ENCODE data around the gene GTF2F1.
"Not testable (repeated sequence)": the region's sequence is repeated elsewhere in the genome, so short reads cannot be mapped to it uniquely, and the experiment has no call there.

The GTF2F1 gene

DNA sequence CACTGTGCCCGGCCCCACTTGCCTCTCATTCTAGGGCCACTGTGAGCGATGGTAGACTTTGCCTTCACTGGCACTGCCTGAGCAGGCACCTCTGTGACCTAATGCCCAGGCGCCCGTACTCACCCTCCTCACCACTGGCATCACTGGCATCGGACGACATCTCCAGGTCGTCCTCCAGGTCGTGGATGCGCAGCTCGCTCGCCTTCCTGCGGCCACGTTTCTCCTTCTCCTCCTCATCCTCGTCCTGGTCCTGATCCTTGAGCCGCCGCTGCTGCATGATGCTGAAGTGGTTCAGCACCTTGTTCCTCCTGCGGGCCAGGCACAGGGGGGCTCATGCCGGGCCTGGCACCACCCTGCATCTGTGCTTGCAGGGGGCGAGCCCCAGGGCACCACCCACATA is 9.8 kb downstream of the GTF2F1 start:
- DNase-seq = no peak

- no peak for DNase-seq
Observed at GRCh38 chr19:6381030-6381750, 11.8 kb downstream of the GTF2F1 start.

- no peak for DNase-seq
Observed at GRCh38 chr19:6379744-6380143, 13.2 kb downstream of the GTF2F1 start.

DNA sequence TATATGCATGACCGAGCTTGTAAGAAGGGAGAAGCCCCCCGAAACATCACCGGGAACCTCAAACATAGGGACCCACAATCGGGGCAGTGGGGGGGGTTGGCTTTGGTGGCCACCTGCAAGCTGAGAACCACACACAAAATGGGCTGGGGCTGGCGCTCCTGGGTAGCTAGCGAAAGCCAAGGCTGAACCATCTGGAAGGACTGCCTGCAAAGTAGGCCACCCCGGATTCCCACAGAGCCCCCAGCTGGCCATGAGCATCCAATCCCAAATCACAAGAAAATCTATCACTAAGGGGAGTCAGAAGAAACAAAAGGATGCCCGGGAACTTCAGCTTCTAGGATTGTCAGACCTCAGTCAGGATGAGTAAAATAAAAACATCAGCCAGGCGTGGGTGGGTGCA is 14.5 kb downstream of the GTF2F1 start:
- no peak for DNase-seq

GRCh38 chr19:6378041-6378440 is 14.9 kb downstream of the GTF2F1 start:
- no peak for DNase-seq

DNA sequence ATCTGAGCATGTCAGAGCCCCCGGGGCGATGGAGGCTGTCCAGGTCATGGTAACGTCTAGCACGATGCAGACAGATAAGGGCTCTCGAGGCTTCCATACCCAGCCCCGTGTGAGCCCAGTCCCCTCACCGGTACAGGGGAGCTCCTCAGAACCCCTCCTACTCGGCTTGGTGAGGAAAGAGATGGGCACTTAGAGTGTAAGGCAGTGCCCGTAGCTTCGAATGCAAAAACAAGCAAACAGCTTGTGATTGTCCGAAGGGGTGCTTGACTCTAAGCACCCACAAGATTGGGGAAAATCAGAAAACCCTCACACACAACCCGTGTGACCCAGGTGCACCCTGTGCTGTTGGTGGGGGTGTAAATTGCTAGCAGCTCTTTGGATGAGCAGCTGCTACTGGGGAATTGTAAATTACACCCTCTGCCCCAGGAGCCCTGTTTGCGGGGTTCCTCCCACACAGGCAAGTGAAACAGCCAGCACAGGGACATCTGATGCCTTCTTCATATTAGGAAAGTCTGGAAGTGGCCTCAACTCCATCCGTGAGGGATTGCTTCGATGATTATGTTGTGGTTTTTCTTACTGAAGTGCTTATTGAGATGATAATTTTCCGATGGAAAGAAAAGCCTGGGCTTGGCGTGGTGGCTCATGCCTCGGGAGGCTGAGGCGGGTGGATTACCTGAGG is 16.3 kb downstream of the GTF2F1 start:
- DNase-seq = no peak

GRCh38 chr19:6375411-6376010 is 17.5 kb downstream of the GTF2F1 start, which contains the start of gene PSPN:
Gene PSPN, minus strand, starts transcription at chr19:6375933. Its CDS starts 84 bp downstream, at chr19:6375849.
- no peak for DNase-seq

GRCh38 chr19:6374711-6375410 is 18.1 kb downstream of the GTF2F1 start:
- no peak for DNase-seq

DNA sequence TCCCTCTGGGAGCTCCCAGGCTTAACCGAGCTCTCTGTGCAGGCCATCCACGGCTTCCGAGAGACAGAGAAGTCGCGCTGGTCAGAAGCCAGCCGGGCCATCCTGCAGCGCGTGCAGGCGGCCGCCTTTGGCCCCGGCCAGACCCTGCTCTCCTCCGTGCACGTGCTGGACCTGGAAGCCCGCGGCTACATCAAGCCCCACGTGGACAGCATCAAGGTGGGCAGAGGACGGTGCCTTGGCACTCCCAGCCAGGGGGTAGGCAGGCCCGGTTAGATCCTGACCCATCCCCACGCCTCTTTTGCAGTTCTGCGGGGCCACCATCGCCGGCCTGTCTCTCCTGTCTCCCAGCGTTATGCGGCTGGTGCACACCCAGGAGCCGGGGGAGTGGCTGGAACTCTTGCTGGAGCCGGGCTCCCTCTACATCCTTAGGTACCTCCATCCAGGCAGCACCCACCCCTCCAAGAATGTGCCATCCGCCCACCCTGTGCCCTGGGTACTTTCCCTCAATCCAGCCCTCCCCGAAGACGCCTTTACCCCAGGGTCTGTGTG is 18.7 kb downstream of the GTF2F1 start:
- no peak for DNase-seq

GRCh38 chr19:6373813-6374108 is 19.2 kb downstream of the GTF2F1 start:
- no peak for DNase-seq

DNA sequence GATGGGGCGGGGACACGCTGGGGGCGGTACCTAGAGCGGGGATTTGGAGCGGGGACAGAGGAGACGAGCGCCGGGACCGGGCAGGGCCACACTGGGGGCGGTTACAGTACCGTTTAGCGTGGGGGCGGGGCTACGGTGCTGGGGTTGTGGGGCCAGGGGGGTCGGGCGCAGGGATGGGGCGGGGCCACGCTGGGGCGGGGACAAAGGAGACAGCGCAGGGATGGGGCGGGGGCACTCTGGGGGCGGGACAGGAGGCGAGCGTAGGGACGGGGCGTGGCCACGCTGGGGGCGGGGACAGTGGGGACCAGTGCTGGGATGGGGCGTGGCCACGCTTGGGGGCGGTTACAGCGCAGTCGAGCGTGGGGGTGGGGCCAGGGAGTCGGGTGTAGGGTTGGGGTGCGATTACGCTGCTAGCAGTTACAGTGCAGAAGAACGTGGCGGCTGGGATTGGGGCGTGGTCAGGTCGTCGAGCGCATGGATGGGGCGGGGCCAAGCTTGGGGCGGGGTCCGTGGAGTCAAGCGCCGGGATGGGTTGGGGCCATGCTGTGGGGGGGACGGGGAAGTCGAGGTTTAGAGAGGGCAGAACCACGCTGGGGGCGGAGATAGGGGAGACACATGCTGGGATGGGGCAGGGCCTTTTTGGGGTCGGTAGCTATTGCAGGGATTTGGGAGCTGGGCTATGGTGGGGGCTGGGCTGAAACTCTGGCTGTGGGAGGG is 19.7 kb downstream of the GTF2F1 start:
- DNase-seq = peak; percentile 95

- DNase-seq = peak; percentile 99
Observed at GRCh38 chr19:6372594-6373095, 20.3 kb downstream of the GTF2F1 start, which contains the start of gene ALKBH7. Gene ALKBH7, plus strand, starts transcription at chr19:6372794. Its CDS starts 27 bp downstream, at chr19:6372821.

GRCh38 chr19:6364353-6364752 is 28.6 kb downstream of the GTF2F1 start:
- no peak for DNase-seq

DNA sequence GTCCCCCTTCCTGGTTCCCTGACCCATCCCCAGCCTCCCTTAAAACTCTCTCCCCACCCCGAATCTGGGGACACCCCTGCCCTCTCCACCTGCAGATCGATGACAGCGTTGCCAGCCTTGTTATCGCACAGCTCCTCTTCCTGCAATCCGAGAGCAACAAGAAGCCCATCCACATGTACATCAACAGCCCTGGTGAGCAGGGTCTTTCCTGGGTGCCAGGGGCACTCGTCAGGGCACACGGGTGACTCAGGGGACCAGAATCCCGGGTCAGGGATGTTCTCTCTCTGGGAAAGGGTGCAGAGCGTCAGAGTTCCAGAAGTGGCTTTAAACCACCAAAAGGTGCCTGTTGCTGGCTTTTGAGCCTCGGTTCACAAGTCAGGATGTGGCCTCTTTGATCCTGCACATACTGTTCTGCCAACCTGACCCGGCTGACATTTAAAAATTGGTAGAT is 30.6 kb downstream of the GTF2F1 start:
- DNase-seq = no peak

DNA sequence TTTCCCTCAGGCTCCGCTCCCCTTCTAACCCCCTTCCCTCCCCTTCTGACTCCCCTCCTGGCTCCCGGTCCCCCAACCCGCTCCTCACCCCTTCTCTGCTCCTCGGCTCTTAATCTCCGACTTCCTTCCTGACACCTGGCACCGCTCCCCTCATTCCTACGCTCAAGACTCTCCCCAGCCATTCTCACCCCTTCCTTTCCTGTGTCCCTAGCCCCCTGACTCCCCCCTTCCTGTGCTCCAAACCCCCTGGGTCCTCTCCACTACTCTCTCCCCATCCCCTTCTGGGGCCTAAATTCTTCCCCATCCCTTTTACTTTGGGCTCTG is 31.0 kb downstream of the GTF2F1 start:
- no peak for DNase-seq

DNA sequence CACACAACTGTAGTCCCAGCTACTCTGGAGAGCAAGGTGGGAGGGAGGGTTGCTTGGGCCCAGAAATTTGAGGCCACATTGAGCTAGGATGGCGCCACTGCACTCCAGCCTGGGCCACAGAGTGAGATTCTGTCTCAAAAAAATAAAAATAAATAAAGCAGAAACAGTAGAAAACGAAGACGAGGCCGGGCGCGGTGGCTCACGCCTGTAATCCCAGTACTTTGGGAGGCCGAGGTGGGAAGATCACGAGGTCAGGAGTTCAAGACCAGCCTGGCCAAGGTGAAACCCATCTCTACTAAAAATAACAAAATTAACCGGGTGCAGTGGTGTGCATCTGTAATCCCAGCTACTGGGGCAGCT is 32.1 kb downstream of the GTF2F1 start:
- not testable (repeated sequence) for DNase-seq

DNA sequence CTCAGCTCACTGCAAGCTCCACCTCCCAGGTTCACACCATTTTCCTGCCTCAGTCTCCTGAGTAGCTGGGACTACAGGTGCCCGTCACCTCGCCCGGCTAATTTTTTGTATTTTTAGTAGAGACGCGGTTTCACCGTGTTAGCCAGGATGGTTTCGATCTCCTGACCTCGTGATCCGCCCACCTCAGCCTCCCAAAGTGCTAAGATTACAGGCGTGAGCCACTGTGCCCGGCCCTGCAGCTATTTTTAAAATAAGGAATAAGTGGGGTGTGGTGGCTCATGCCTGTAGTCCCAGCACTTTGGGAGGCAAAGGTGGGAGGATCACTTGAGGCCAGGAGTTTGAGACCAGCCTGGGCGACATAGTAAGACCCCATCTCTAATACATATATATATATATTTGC is 32.5 kb downstream of the GTF2F1 start:
- DNase-seq = not testable (repeated sequence)

- no peak for DNase-seq
Observed at GRCh38 chr19:6359568-6360341, 33.2 kb downstream of the GTF2F1 start.

GRCh38 chr19:6358003-6358402 is 35.0 kb downstream of the GTF2F1 start:
- DNase-seq = no peak

GRCh38 chr19:6357174-6357573 is 35.8 kb downstream of the GTF2F1 start:
- no peak for DNase-seq

DNA sequence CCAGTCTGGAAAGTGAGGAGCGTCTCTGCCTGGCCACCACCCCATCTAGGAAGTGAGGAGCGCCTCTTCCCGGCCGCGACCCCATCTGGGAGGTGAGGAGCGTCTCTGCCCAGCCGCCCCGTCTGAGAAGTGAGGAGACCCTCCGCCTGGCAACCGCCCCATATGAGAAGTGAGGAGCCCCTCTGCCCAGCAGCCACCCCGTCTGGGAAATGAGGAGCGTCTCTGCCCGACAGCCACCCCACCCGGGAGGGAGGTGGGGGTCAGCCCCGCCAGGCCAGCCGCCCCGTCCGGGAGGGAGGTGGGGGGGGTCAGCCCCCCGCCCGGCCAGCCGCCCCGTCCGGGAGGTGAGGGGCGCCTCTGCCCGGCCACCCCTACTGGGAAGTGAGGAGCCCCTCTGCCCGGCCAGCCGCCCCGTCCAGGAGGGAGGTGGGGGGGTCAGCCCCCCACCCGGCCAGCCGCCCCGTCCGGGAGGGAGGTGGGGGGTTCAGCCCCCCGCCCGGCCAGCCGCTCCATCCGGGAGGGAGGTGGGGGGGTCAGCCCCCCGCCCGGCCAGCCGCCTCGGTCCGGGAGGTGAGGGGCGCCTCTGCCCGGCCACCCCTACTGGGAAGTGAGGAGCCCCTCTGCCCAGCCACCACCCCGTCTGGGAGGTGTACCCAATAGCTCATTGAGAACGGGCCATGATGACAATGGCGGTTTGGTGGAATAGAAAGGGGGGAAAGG is 37.5 kb downstream of the GTF2F1 start:
- not testable (repeated sequence) for DNase-seq

Measured in OCI-M1 (cell line).